GM12878 (cell line): ENCODE data around the gene MAGIX. TPM values are rescaled to one million over a fixed set of nuclear protein-coding genes. Genes with fewer than 3 reads are reported as not detected.

Experiments
- CBX5 ChIP-seq: sonication (generic); IDR thresholded peaks from 2 replicates; pipeline ENCODE4 v1.6.1; 2016; ENCODE audit warnings: low read depth, moderate library complexity, mild to moderate bottlenecking, inconsistent platforms
- CEBPB ChIP-seq, 2 experiments: fragments of 150-350 bp in 1 of 2; IDR thresholded peaks; 2 replicates each; pipeline ENCODE4 v1.6.1; 2012 to 2014; ENCODE audit warnings: low read depth in 2 of 2, low read length in 2 of 2, borderline replicate concordance in 1 of 2, inconsistent platforms in 1 of 2
- DPF2 ChIP-seq: fragments of 450-650 bp; IDR thresholded peaks from 2 replicates; pipeline ENCODE4 v1.6.1; 2017; ENCODE audit warnings: mild to moderate bottlenecking
- GABPA ChIP-seq: IDR thresholded peaks from 2 replicates; pipeline ENCODE4 v1.6.1; 2014; ENCODE audit warnings: antibody characterized with exemption, low read depth, mild to moderate bottlenecking, inconsistent platforms
- NR2C2 ChIP-seq: IDR thresholded peaks from 2 replicates; pipeline ENCODE4 v1.6.1; 2011; ENCODE audit warnings: borderline replicate concordance, low read depth; ENCODE audit not compliant: control insufficient read depth, insufficient read length
- RBBP5 ChIP-seq: fragments of 200-600 bp; sonication (generic); conservative IDR thresholded peaks from 2 replicates; pipeline ENCODE4 v1.6.1; 2016
- SREBF1 ChIP-seq: IDR thresholded peaks from 2 replicates; pipeline ENCODE4 v1.6.1; 2012; ENCODE audit warnings: mild to moderate bottlenecking, low read length
- SRF ChIP-seq, 2 experiments: IDR thresholded peaks; 2 replicates each; pipeline ENCODE4 v1.6.1; 2011; ENCODE audit warnings: low read depth in 2 of 2, low read length in 2 of 2, mild to moderate bottlenecking in 1 of 2, moderate library complexity in 1 of 2
- TCF3 ChIP-seq: IDR thresholded peaks from 2 replicates; pipeline ENCODE4 v1.6.1; 2012; ENCODE audit warnings: low read depth, mild to moderate bottlenecking, low read length, borderline replicate concordance; ENCODE audit not compliant: insufficient read depth
- USF2 ChIP-seq: IDR thresholded peaks from 2 replicates; pipeline ENCODE4 v1.6.1; 2011; ENCODE audit warnings: low read depth, low read length, improper control_type of control experiment, borderline replicate concordance
- ZNF622 ChIP-seq: fragments of 450-650 bp; IDR thresholded peaks from 2 replicates; pipeline ENCODE4 v1.6.1; 2017; ENCODE audit warnings: mild to moderate bottlenecking, inconsistent platforms
- polyA plus RNA-seq, 11 experiments: library from polyadenylated mRNA; depleted of rRNA in 4 of 11; unstranded in 6 of 11; stranded (reverse) in 5 of 11; fragments of >200 nt; fragmentation: Nextera tagmentation in 4 of 11; fragmentation: Illumina TruSeq in 1 of 11; extraction: Ambion mirVana in 4 of 11; extraction: Trizol in 1 of 11; gene quantifications; 1 replicate in 1 of 11; 2 replicates in 10 of 11; pipeline versions ENCODE4 v1.2.1 to v1.2.3, GENCODE V29; 2011 to 2016; ENCODE audit warnings: inconsistent platforms in 2 of 11, missing spikeins in 2 of 11, low read depth in 1 of 11
- total RNA-seq, 4 experiments: library from RNA; depleted of rRNA in 3 of 4; stranded (reverse); fragments of >200 nt in 3 of 4; fragmentation: Illumina TruSeq in 1 of 4; extraction: Trizol in 1 of 4; gene quantifications; 2 replicates each; pipeline versions ENCODE4 v1.2.1 to v1.2.3, GENCODE V29; 2013 to 2021
- TF ChIP-seq, protein P1 (sequence below): IDR thresholded peaks from 2 replicates; pipeline ENCODE4 v1.6.1; 2012; ENCODE audit warnings: improper control_type of control experiment, low read depth, low read length; ENCODE audit not compliant: insufficient replicate concordance
- TF ChIP-seq, protein P2 (sequence below): fragments of 150-350 bp; IDR thresholded peaks from 2 replicates; pipeline ENCODE4 v1.6.1; 2014; ENCODE audit warnings: mild to moderate bottlenecking, low read depth, low read length
- TF ChIP-seq, protein P3 (sequence below): IDR thresholded peaks from 2 replicates; pipeline ENCODE4 v1.6.1; 2011; ENCODE audit warnings: borderline replicate concordance, low read depth, mild to moderate bottlenecking, moderate library complexity, low read length; ENCODE audit not compliant: insufficient read depth, poor library complexity, severe bottlenecking

Gene MAGIX
- total and polyA plus RNA-seq, 10 of the 15 experiments (the other 5 are each of a cell fraction or from before 2014, with no cell fraction given): 0.03 to 2.5 (median 0.82) TPM

GRCh38 chrX:49165901-49166881, 3.6 kb downstream of the MAGIX start (continued):
- TF ChIP-seq, protein P1, sequence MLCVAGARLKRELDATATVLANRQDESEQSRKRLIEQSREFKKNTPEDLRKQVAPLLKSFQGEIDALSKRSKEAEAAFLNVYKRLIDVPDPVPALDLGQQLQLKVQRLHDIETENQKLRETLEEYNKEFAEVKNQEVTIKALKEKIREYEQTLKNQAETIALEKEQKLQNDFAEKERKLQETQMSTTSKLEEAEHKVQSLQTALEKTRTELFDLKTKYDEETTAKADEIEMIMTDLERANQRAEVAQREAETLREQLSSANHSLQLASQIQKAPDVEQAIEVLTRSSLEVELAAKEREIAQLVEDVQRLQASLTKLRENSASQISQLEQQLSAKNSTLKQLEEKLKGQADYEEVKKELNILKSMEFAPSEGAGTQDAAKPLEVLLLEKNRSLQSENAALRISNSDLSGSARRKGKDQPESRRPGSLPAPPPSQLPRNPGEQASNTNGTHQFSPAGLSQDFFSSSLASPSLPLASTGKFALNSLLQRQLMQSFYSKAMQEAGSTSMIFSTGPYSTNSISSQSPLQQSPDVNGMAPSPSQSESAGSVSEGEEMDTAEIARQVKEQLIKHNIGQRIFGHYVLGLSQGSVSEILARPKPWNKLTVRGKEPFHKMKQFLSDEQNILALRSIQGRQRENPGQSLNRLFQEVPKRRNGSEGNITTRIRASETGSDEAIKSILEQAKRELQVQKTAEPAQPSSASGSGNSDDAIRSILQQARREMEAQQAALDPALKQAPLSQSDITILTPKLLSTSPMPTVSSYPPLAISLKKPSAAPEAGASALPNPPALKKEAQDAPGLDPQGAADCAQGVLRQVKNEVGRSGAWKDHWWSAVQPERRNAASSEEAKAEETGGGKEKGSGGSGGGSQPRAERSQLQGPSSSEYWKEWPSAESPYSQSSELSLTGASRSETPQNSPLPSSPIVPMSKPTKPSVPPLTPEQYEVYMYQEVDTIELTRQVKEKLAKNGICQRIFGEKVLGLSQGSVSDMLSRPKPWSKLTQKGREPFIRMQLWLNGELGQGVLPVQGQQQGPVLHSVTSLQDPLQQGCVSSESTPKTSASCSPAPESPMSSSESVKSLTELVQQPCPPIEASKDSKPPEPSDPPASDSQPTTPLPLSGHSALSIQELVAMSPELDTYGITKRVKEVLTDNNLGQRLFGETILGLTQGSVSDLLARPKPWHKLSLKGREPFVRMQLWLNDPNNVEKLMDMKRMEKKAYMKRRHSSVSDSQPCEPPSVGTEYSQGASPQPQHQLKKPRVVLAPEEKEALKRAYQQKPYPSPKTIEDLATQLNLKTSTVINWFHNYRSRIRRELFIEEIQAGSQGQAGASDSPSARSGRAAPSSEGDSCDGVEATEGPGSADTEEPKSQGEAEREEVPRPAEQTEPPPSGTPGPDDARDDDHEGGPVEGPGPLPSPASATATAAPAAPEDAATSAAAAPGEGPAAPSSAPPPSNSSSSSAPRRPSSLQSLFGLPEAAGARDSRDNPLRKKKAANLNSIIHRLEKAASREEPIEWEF: no peak
- TF ChIP-seq ZNF622 (no peak), SREBF1 (peak; percentile 92), SRF (IDR thresholded peaks at IDR 0.05; ENCODE audit: low read depth in 2 of 2, low read length in 2 of 2) (no peak), CEBPB (IDR thresholded peaks at IDR 0.05; ENCODE audit: borderline replicate concordance in 1 of 2, low read depth in 2 of 2, low read length in 2 of 2) (no peak), GABPA (no peak), NR2C2 (no peak), RBBP5 (no peak), USF2 (no peak), DPF2 (no peak), TCF3 (no peak), CBX5 (no peak)
- TF ChIP-seq, protein P2, sequence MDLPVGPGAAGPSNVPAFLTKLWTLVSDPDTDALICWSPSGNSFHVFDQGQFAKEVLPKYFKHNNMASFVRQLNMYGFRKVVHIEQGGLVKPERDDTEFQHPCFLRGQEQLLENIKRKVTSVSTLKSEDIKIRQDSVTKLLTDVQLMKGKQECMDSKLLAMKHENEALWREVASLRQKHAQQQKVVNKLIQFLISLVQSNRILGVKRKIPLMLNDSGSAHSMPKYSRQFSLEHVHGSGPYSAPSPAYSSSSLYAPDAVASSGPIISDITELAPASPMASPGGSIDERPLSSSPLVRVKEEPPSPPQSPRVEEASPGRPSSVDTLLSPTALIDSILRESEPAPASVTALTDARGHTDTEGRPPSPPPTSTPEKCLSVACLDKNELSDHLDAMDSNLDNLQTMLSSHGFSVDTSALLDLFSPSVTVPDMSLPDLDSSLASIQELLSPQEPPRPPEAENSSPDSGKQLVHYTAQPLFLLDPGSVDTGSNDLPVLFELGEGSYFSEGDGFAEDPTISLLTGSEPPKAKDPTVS: no peak
- TF ChIP-seq, protein P3, sequence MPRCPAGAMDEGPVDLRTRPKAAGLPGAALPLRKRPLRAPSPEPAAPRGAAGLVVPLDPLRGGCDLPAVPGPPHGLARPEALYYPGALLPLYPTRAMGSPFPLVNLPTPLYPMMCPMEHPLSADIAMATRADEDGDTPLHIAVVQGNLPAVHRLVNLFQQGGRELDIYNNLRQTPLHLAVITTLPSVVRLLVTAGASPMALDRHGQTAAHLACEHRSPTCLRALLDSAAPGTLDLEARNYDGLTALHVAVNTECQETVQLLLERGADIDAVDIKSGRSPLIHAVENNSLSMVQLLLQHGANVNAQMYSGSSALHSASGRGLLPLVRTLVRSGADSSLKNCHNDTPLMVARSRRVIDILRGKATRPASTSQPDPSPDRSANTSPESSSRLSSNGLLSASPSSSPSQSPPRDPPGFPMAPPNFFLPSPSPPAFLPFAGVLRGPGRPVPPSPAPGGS: no peak
